Melanocyte of skin (primary cell): Measurements from ENCODE around the gene KDM4B. TPM values are rescaled to one million over a fixed set of nuclear protein-coding genes. Genes with fewer than 3 reads are reported as not detected.

Source experiments
- small RNA-seq, 2 donors: library from RNA; depleted of rRNA; stranded (forward); fragments of <200 nt; gene quantifications; one replicate each; pipeline ENCODE3, GENCODE V24; 2012
- total RNA-seq, 2 donors: library from RNA; depleted of rRNA; stranded (reverse); fragments of >200 nt; gene quantifications; 2 replicates each; pipeline ENCODE4 v1.2.3, GENCODE V29; 2012

The KDM4B gene
- 10 to 100 TPM in 1 of 2 donors, 1 to 10 TPM in 1; 8.3 to 16.9 TPM for total RNA-seq

GRCh38 chr19:4968462-4969291, at the start of gene KDM4B:
Gene KDM4B (plus strand): TSS chr19:4969113. CDS start chr19:5032891, 63,778 bp downstream.

Small RNAs within 50 kb of the gene (small RNA-seq; reads per million reads assigned to genes)
- gene MIR4747: 0 reads per million in 2 donors

Other genes with a start within 250 kb of the KDM4B start
- 10 to 100 TPM; 44.0 to 54.6 TPM for gene DPP9, start 245.3 kb upstream of the KDM4B start, total RNA-seq
- 10 to 100 TPM; 18.3 to 18.9 TPM for gene FEM1A, start 177.4 kb upstream of the KDM4B start, total RNA-seq
- gene TICAM1, start 137.4 kb upstream of the KDM4B start, total RNA-seq: 1 to 10 TPM; 6.7 to 7.2 TPM
- gene PLIN3, start 101.4 kb upstream of the KDM4B start, total RNA-seq: 100 to 1,000 TPM in 1 of 2 donors, 10 to 100 TPM in 1; 85.0 to 124 TPM
- not detected for gene ARRDC5, start 66.2 kb upstream of the KDM4B start, total RNA-seq
- 10 to 100 TPM in 1 of 2 donors, 1 to 10 TPM in 1; 6.9 to 39.3 TPM for gene UHRF1, start 59.6 kb upstream of the KDM4B start, total RNA-seq